Measurements from ENCODE around the gene CADPS2. TPM values are rescaled to one million over a fixed set of nuclear protein-coding genes. Genes with fewer than 3 reads are reported as not detected.

Gene CADPS2
- total and polyA plus RNA-seq, 2 of the 4 experiments (the other 2 are of a cell fraction): 0.10 to 0.54 TPM

DNA sequence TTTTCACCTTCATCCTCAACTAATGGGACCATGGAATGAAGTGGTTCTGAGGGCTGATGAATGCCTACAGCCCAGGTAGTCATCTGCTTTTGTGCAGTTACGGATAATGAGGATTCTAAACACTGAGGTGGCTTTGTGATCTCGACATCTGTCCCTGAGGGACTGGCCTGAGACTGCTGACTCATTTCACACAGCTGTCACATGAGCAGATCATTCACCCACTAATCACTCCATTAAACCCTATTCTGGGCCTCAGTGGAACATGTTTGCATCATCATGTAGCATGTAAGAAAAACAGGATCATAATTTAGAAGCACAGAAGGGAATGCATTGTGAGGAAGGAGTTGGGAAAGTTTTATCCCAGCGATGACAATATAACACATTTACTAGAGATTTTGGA lies 502.3 kb downstream of the CADPS2 start:
- H2AK5ac ChIP-seq (ENCODE audit: low read depth, low read length): no peak overlapping the region
- TF ChIP-seq RFX5 (IDR thresholded peaks at IDR 0.05; ENCODE audit: low read depth, low read length) (no peak), CHD1 (IDR thresholded peaks at IDR 0.05; ENCODE audit: low read depth, low read length) (no peak), SMC3 (IDR thresholded peaks at IDR 0.05; ENCODE audit: low read depth, low read length) (no peak), POLR2A (IDR thresholded peaks at IDR 0.05; ENCODE audit: low read depth, low read length) (no peak), RAD21 (IDR thresholded peaks at IDR 0.05; ENCODE audit: low read length) (no peak), FOS (IDR thresholded peaks at IDR 0.05; ENCODE audit: low read depth, low read length) (no peak), MXI1 (IDR thresholded peaks at IDR 0.05; ENCODE audit: borderline replicate concordance, low read depth, low read length) (no peak), NFE2L2 (IDR thresholded peaks at IDR 0.05; ENCODE audit: low read depth, low read length) (no peak), RCOR1 (IDR thresholded peaks at IDR 0.05; ENCODE audit: insufficient replicate concordance, low read length) (no peak), MAZ (IDR thresholded peaks at IDR 0.05; ENCODE audit: borderline replicate concordance, low read depth, low read length) (no peak), CEBPB (IDR thresholded peaks at IDR 0.05; ENCODE audit: low read depth, low read length) (no peak), MAFK (IDR thresholded peaks at IDR 0.05; ENCODE audit: low read depth, low read length) (no peak), BHLHE40 (IDR thresholded peaks at IDR 0.05; ENCODE audit: low read depth, low read length) (no peak), CTCF (conservative IDR thresholded peaks at IDR 0.05; ENCODE audit: low read depth, low read length) (no peak)
- TF ChIP-seq, protein P1, sequence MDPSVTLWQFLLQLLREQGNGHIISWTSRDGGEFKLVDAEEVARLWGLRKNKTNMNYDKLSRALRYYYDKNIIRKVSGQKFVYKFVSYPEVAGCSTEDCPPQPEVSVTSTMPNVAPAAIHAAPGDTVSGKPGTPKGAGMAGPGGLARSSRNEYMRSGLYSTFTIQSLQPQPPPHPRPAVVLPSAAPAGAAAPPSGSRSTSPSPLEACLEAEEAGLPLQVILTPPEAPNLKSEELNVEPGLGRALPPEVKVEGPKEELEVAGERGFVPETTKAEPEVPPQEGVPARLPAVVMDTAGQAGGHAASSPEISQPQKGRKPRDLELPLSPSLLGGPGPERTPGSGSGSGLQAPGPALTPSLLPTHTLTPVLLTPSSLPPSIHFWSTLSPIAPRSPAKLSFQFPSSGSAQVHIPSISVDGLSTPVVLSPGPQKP (IDR thresholded peaks at IDR 0.05; ENCODE audit: borderline replicate concordance, low read depth, low read length): no peak
- no TSS peak for BruUV-seq (replicated peaks)
- no peaks in the 10 kb centered on the region for H3K27me3 ChIP-seq (ENCODE audit: control insufficient read depth, insufficient read depth, low read length)
- no peak overlapping the region for H3K9ac ChIP-seq (ENCODE audit: low read depth, low read length)
- WGBS, 2 experiments (ENCODE audit: extremely low coverage in 2 of 2, insufficient read length in 1 of 2): no CpG with 5 or more reads among the region's 3 CpGs
- H4K91ac ChIP-seq (ENCODE audit: insufficient read depth, low read depth, low read length): no peak overlapping the region
- no peak overlapping the region for H3K56ac ChIP-seq (ENCODE audit: extremely low read depth, insufficient read depth, low read length)
- no peaks in the 10 kb centered on the region for H4K20me1 ChIP-seq (ENCODE audit: insufficient read depth, low read length)
- no peak overlapping the region for H2BK20ac ChIP-seq (ENCODE audit: low read depth, low read length)
- no peak overlapping the region for H4K8ac ChIP-seq (ENCODE audit: low read depth in 2 of 2, low read length in 2 of 2)
- H3K14ac ChIP-seq (replicated peaks; ENCODE audit: low read depth, low read length): no peak overlapping the region
- H3K27ac ChIP-seq (ENCODE audit: insufficient read depth, low read length): no peak overlapping the region
- H4K5ac ChIP-seq (ENCODE audit: low read depth, low read length): no peak overlapping the region
- H3K36me3 ChIP-seq (ENCODE audit: control insufficient read depth, insufficient read depth, low read length): no peaks in the 10 kb centered on the region
- no peak overlapping the region for H2BK120ac ChIP-seq (ENCODE audit: low read depth, low read length)
- H2BK15ac ChIP-seq (ENCODE audit: low read depth, low read length): no peak overlapping the region
- intact Hi-C loops (cut with micrococcal nuclease) (no loop called here), dilution Hi-C loops (cut with HindIII; ENCODE audit: low sequenced_read_pairs, unreplicated experiment) (no loop called here), in situ Hi-C loops (cut with MboI; ENCODE audit: low sequenced_read_pairs) (no loop called here)
- H3K9me3 ChIP-seq (ENCODE audit: control insufficient read depth, insufficient read depth, low read length): no peaks in the 10 kb centered on the region
- H3K4me2 ChIP-seq (ENCODE audit: low read depth, low read length): no peak overlapping the region
- ChIA-PET POLR2A (ENCODE audit: unreplicated experiment) (no interaction called here), CTCF (no interaction called here)
- no peaks in the 10 kb centered on the region for H3K9me1 ChIP-seq (ENCODE audit: insufficient read depth, low read length)
- H3K23ac ChIP-seq (ENCODE audit: low read depth, low read length): no peak overlapping the region
- H3K18ac ChIP-seq (ENCODE audit: low read depth, low read length): no peak overlapping the region
- ATAC-seq (ENCODE audit: low read depth) (no peak), DNase-seq (no peak)
- H3K79me1 ChIP-seq (ENCODE audit: low read depth in 1 of 2, low read length in 2 of 2): no peaks in the 10 kb centered on the region
- no peak overlapping the region for H3K4me3 ChIP-seq (ENCODE audit: insufficient read depth, low read depth, low read length)
- H2BK5ac ChIP-seq (ENCODE audit: low read depth, low read length, poor library complexity, severe bottlenecking): no peak overlapping the region
- no peak overlapping the region for H2AFZ ChIP-seq (replicated peaks; ENCODE audit: low read length, poor library complexity)
- H2AK9ac ChIP-seq (replicated peaks; ENCODE audit: low read depth, low read length, poor library complexity): no peak overlapping the region
- H3K4ac ChIP-seq (ENCODE audit: low read depth, low read length): no peak overlapping the region
- no peaks in the 10 kb centered on the region for H3K4me1 ChIP-seq (ENCODE audit: control insufficient read depth, insufficient read depth, low read length)
